K562 (cell line): ENCODE data around the gene POU2AF3.

Experiments used
- CHD1 ChIP-seq: fragments of 200-600 bp; sonication (generic); IDR thresholded peaks from one replicate; pipeline ENCODE4 v1.6.1; 2012; ENCODE audit warnings: mild to moderate bottlenecking, moderate library complexity, low read length, inconsistent platforms
- DDX20 ChIP-seq: fragments of 450-650 bp; IDR thresholded peaks from 2 replicates; pipeline ENCODE4 v1.6.1; 2016; ENCODE audit warnings: missing genetic modification characterization, low read depth, mild to moderate bottlenecking, missing compliant biosample characterization, moderate library complexity
- EGR1 ChIP-seq: fragments of 450-650 bp; conservative IDR thresholded peaks from 2 replicates; pipeline ENCODE4 v1.6.1; 2017; ENCODE audit warnings: mild to moderate bottlenecking
- FOXP1 ChIP-seq: sonication (generic); formaldehyde crosslinking; IDR thresholded peaks from 2 replicates; pipeline ENCODE4 v1.8.0; 2022; ENCODE audit warnings: mild to moderate bottlenecking, missing genetic modification reagents
- MLX ChIP-seq, 2 experiments: fragments of 450-650 bp in 1 of 2; sonication (generic) in 1 of 2; formaldehyde crosslinking; conservative IDR thresholded peaks; 2 replicates each; pipeline versions ENCODE4 v1.4.0 to v1.8.1; 2020 to 2022; ENCODE audit warnings: mild to moderate bottlenecking in 1 of 2, missing genetic modification reagents in 1 of 2
- PATZ1 ChIP-seq: fragments of 250-450 bp; sonication (Bioruptor Pico); IDR thresholded peaks from 2 replicates; pipeline ENCODE4 v1.5.0; 2020; ENCODE audit warnings: mild to moderate bottlenecking, borderline replicate concordance
- ZNF384 ChIP-seq: IDR thresholded peaks from 2 replicates; pipeline ENCODE4 v1.6.1; 2012; ENCODE audit warnings: low read depth, low read length, improper control_type of control experiment

- TF ChIP-seq CHD1: no peak
- no peak for TF ChIP-seq DDX20
- no peak for TF ChIP-seq ZNF384
- no peak for TF ChIP-seq PATZ1 (CRISPR knock-in tag)
- no peak for TF ChIP-seq EGR1
- TF ChIP-seq MLX (CRISPR knock-in tag; conservative IDR thresholded peaks at IDR 0.05): no peak
- no peak for TF ChIP-seq FOXP1
Observed at GRCh38 chr11:111347002-111347722, 48.8 kb downstream of the POU2AF3 start.
